ENCODE results near the gene PTGR3.
A peak's percentile ranks its signal among the peaks of the same experiment; 100 is the strongest.

PTGR3 gene

GRCh38 chr18:75209129-75209950, at the start of gene PTGR3:
PTGR3 (minus strand) TSS chr18:75209139; CDS start chr18:75209058, 81 bp downstream.
- DNase-seq (ENCODE audit: low spot score), result peak; percentile 78

- DNase-seq (ENCODE audit: low spot score), result no peak
Observed at GRCh38 chr18:75257605-75258004, 48.7 kb upstream of the PTGR3 start.

GRCh38 chr18:75256376-75256775, 47.4 kb upstream of the PTGR3 start:
- no peak for DNase-seq (ENCODE audit: low spot score)

- DNase-seq (ENCODE audit: low spot score), result no peak
Observed at GRCh38 chr18:75255094-75255493, 46.2 kb upstream of the PTGR3 start.

- DNase-seq (ENCODE audit: low spot score), result no peak
Observed at GRCh38 chr18:75253784-75254183, 44.8 kb upstream of the PTGR3 start.

GRCh38 chr18:75253043-75253442, 44.1 kb upstream of the PTGR3 start:
- no peak for DNase-seq (ENCODE audit: low spot score)

GRCh38 chr18:75252136-75252535, 43.2 kb upstream of the PTGR3 start:
- no peak for DNase-seq (ENCODE audit: low spot score)

GRCh38 chr18:75251466-75251865, 42.5 kb upstream of the PTGR3 start:
- DNase-seq (ENCODE audit: low spot score), result no peak

- DNase-seq (ENCODE audit: low spot score), result no peak
Observed at GRCh38 chr18:75250471-75250821, 41.5 kb upstream of the PTGR3 start.

- DNase-seq (ENCODE audit: low spot score), result no peak
Observed at GRCh38 chr18:75249672-75250470, 40.9 kb upstream of the PTGR3 start.

GRCh38 chr18:75249175-75249518, 40.2 kb upstream of the PTGR3 start:
- DNase-seq (ENCODE audit: low spot score), result no peak

GRCh38 chr18:75248426-75249174, 39.7 kb upstream of the PTGR3 start:
- no peak for DNase-seq (ENCODE audit: low spot score)

GRCh38 chr18:75247611-75248421, 38.9 kb upstream of the PTGR3 start:
- no peak for DNase-seq (ENCODE audit: low spot score)

- DNase-seq (ENCODE audit: low spot score), result no peak
Observed at GRCh38 chr18:75246721-75247610, 38.0 kb upstream of the PTGR3 start.

GRCh38 chr18:75244351-75245313, 35.7 kb upstream of the PTGR3 start:
- DNase-seq (ENCODE audit: low spot score), result peak; percentile 74

- DNase-seq (ENCODE audit: low spot score), result no peak
Observed at GRCh38 chr18:75241705-75242104, 32.8 kb upstream of the PTGR3 start.

- DNase-seq (ENCODE audit: low spot score), result no peak
Observed at GRCh38 chr18:75240433-75240832, 31.5 kb upstream of the PTGR3 start.

- DNase-seq (ENCODE audit: low spot score), result no peak
Observed at GRCh38 chr18:75238786-75239185, 29.8 kb upstream of the PTGR3 start.

- no peak for DNase-seq (ENCODE audit: low spot score)
Observed at GRCh38 chr18:75238100-75238499, 29.2 kb upstream of the PTGR3 start.

- DNase-seq (ENCODE audit: low spot score), result no peak
Observed at GRCh38 chr18:75235896-75236295, 27.0 kb upstream of the PTGR3 start.
